Subcutaneous adipose tissue (tissue), 4 donors: ENCODE data around the gene ATAD3C. TPM values are rescaled to one million over a fixed set of nuclear protein-coding genes. Genes with fewer than 3 reads are reported as not detected.

ENCODE experiments used
- CTCF ChIP-seq: fragments of 450-650 bp; IDR thresholded peaks from one replicate; pipeline ENCODE4 v1.5.1; 2016; ENCODE audit warnings: low read depth, mild to moderate bottlenecking, control low read depth, antibody characterized with exemption, moderate library complexity
- total RNA-seq, 4 donors: library from RNA; depleted of rRNA; stranded (reverse); fragments of >200 nt; gene quantifications; one replicate each; pipeline ENCODE4 v1.1.0, GENCODE V29; 2016

The ATAD3C gene
- total RNA-seq, 4 donors from 2014 or later = 0.19 TPM; not detected in 3

- no peak for TF ChIP-seq CTCF
Observed at GRCh38 chr1:1461721-1462317, 12.3 kb downstream of the ATAD3C start.

- TF ChIP-seq CTCF = no peak
Observed at GRCh38 chr1:1462318-1462966, 13.0 kb downstream of the ATAD3C start.

- no peak for TF ChIP-seq CTCF
Observed at GRCh38 chr1:1463312-1463711, 13.8 kb downstream of the ATAD3C start.

GRCh38 chr1:1470626-1471388 is 21.3 kb downstream of the ATAD3C start:
- TF ChIP-seq CTCF = no peak

GRCh38 chr1:1471389-1472052 is 22.0 kb downstream of the ATAD3C start, which contains the start of gene ATAD3B:
Gene ATAD3B (plus strand): TSS chr1:1471765. CDS start chr1:1471885, 120 bp downstream.
- TF ChIP-seq CTCF = no peak

- TF ChIP-seq CTCF = no peak
Observed at GRCh38 chr1:1477206-1477605, 27.7 kb downstream of the ATAD3C start.
